Stimulated activated CD4-positive, alpha-beta T cell treated with anti-CD3 and anti-CD28 coated beads, TNF-alpha, amount 100 ng/mL, for 24 hours (primary cell): ENCODE results near the gene TPO.
"Not testable (repeated sequence)": the region's sequence is repeated elsewhere in the genome, so short reads cannot be mapped to it uniquely, and the experiment has no call there.

Experiments
- DNase-seq, 3 experiments: peaks; one replicate each; pipeline ENCODE4 v3.0.0-alpha.2; 2020; ENCODE audit warnings: low read depth in 3 of 3

The TPO gene

GRCh38 chr2:1553671-1554295, 140.5 kb downstream of the TPO start:
- no peak for DNase-seq

- DNase-seq, result no peak
These were observed 143.0 kb downstream of the TPO start for GRCh38 chr2:1556286-1556685.

- DNase-seq, result no peak
These were observed 143.7 kb downstream of the TPO start for GRCh38 chr2:1556776-1557466.

- DNase-seq, result no peak
These were observed 144.2 kb downstream of the TPO start for GRCh38 chr2:1557467-1557820.

- no peak for DNase-seq
These were observed 146.4 kb downstream of the TPO start for GRCh38 chr2:1559589-1560175.

- no peak for DNase-seq
These were observed 148.0 kb downstream of the TPO start for GRCh38 chr2:1561259-1561658.

- DNase-seq, result no peak
These were observed 148.7 kb downstream of the TPO start for GRCh38 chr2:1561811-1562421.

GRCh38 chr2:1563084-1563857, 150.0 kb downstream of the TPO start:
- no peak for DNase-seq

- peak in 1 of 3 experiments; percentile 31 for DNase-seq
These were observed 151.0 kb downstream of the TPO start for GRCh38 chr2:1563943-1564891.

GRCh38 chr2:1567556-1568344, 154.5 kb downstream of the TPO start:
- no peak for DNase-seq

GRCh38 chr2:1568345-1568668, 155.0 kb downstream of the TPO start:
- DNase-seq, result not testable (repeated sequence)

GRCh38 chr2:1569879-1570450, 156.7 kb downstream of the TPO start:
- no peak for DNase-seq

- no peak for DNase-seq
These were observed 158.5 kb downstream of the TPO start for GRCh38 chr2:1571477-1572417.

- DNase-seq, result no peak
These were observed 159.4 kb downstream of the TPO start for GRCh38 chr2:1572638-1573037.

GRCh38 chr2:1577846-1578245, 164.6 kb downstream of the TPO start:
- no peak for DNase-seq

GRCh38 chr2:1581257-1581964, 168.1 kb downstream of the TPO start:
- not testable (repeated sequence) for DNase-seq

GRCh38 chr2:1581965-1582625, 168.8 kb downstream of the TPO start:
- no peak for DNase-seq

GRCh38 chr2:1582891-1583341, 169.7 kb downstream of the TPO start:
- DNase-seq, result no peak
